Left cardiac atrium (tissue), 4 donors: ENCODE measurements around the gene HOXC4. TPM values are rescaled to one million over a fixed set of nuclear protein-coding genes. Genes with fewer than 3 reads are reported as not detected.
A peak's percentile ranks its signal among the peaks of the same experiment; 100 is the strongest.

Experiments used
- ATAC-seq, 2 donors: fragments of 200-7000 bp; cut with Tn5 transposase; one replicate each; pipeline ENCODE4 v1.9.1; 2020; ENCODE audit warnings: mild to moderate bottlenecking in 2 of 2, moderate library complexity in 2 of 2
- DNase-seq: peaks from one replicate; pipeline ENCODE4 v3.0.0-alpha.2; 2020
- intact Hi-C, 2 donors: fragments of 100-400 bp; cut with DNase I; formaldehyde crosslinking; loops; one replicate each; pipeline versions ENCODE4 v1.14.1 to v1.15.1; 2022 to 2023
- total RNA-seq, 2 donors: library from RNA; stranded (reverse); fragmentation: NEBNext Ultra II Directional; extraction: Animal tissue kit (Norgen Biotek cat#: 25700); gene quantifications; one replicate each; pipeline ENCODE4 v1.2.1, GENCODE V29; 2021
- donor health status: DM: no; HTN: yes; CAD: no.
- donor health status: DM: no; HTN: yes; CAD: no; lungs with severe emphysema.
- donor health status: DM: yes; HTN: yes; CAD: no.
- donor health status: Dilated cardiomyopathy.

HOXC4 gene
- total RNA-seq, 2 donors from 2014 or later: 0.16 to 0.35 TPM

- DNase-seq (no peak), ATAC-seq (no peak)
- intact Hi-C loops: no loop called here
Observed at GRCh38 chr12:54048406-54049093, 5.1 kb upstream of the HOXC4 start.

GRCh38 chr12:54049108-54049507 lies 4.5 kb upstream of the HOXC4 start:
- intact Hi-C loops: no loop called here
- no peak for DNase-seq
- ATAC-seq: no peak

DNA sequence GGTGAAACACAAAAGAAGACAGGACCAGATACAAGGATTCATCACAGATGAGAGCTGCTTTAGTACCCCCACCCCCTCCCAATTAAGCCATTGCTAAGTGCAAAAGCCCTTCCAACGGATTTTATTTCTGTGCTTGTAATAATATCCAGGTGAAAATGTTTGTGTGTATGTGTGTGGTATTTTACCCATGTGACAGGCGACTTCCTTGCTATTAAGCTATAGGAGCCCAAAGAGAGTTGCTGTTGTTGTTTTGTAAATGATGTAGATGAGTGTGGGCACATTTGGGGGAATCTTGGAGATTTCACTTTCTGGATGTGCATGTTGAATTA lies 3.2 kb upstream of the HOXC4 start:
- no peak for ATAC-seq
- intact Hi-C loops: no loop called here

DNA sequence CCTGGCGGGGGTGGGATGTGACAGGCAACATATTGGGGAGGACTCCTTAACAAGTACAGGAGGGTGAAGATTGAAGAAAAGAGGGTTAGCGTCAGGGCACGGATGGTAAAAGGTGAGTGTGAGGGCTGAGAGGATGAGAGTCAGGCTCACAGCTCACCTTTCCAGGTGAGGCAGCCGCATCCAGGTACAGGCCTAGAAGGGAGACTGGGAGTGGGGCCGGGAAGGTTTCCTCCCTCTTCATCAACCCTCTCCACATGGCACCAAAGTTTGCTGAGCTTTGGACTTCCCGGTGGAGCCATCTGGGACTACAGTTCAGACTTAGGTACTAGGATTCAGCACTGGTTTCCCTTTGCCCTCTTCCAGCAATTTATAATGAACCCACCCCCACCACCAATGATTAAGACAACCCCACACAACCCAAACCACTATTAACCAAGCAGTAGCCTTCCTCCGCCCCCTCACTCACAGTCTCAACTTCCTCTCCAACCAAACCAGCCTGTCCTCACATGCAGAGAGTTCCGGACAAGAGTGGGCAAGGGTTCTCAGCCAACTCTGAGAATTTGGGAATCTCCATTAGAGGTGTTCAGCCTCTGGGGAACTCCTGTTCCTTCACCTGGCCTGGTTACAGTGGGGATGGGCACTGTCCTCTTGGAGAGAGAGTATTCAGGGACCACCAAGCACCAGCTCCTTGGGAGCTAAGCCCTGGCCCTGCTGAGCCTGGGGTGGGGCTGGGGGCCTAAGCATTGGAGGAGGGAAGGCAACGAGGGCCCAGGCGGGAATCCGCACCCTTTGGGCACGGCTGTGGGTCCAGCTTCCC lies 2.4 kb upstream of the HOXC4 start:
- no peak for ATAC-seq
- DNase-seq: no peak
- intact Hi-C loops: no loop called here

More for the DNA sequence above, 3.2 kb upstream of the HOXC4 start:
- no peak for DNase-seq

DNA sequence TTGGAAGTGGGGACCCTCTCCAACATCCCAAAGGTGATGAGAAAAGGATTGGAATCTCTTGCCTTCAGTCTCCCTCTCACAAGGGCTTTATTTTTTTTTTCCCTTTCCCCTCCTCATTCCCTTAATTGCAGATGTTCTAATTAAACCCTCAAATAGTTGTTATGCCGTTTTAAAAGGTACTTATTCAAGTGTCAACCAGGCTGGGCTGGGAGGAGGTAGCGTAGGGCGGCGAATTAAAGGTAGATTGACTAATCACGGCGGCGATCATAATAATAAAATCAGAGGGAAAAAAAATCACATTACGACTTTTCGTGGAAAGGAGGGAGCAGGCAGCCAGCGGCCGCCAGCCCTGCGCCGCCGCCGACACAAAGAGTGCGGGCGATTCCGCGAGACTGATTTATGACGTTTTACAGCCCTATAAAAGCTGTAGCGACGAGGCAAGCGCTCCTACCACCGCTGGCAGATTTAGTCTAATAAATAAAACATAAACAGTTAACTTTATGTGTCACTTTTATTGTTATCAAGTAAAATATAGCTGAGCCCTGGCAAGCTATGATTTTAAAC lies 1.7 kb upstream of the HOXC4 start:
- intact Hi-C loops: no loop called here
- ATAC-seq (no peak), DNase-seq (no peak)

- no peak for DNase-seq
- ATAC-seq: no peak
- intact Hi-C loops: no loop called here
Observed at GRCh38 chr12:54052438-54053002, 1.1 kb upstream of the HOXC4 start.

DNA sequence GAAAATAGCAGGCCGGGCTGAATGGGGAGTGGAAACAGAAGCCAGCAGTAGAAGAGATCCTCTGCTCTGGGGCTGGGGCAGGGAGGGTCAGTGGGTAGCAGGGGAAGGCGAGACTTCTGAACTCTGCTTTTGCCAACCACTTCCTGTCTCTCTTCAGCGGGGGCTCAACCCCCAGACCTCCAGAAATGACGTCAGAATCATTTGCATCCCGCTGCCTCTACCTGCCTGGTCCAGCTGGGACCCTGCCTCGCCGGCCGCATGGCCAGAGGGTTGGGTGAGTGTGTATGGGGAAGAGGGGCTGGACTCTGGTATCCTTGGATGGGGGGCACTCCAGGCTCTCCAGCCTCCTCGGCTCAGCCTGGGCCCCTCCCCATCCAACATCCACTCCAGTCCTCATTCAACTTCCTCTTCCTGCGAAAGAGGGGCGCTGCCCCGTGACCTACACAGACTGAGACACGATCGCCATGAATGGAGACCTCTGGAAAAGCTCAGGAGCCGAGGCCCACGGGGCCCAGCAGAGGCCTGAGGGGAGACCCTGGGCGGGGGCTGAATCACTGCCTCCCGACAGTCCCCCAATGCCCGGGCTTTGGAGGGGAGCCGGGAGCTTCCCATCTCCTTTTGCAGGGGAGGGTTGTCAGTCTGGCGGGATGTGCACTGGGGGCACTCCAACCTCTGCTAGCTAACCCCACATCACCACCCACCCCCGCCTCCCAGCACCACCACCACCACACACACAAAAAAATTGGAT lies 458 bp upstream of the HOXC4 start:
- ATAC-seq (peak; percentile 38 to 60), DNase-seq (no peak)
- intact Hi-C loops: no loop called here

DNA sequence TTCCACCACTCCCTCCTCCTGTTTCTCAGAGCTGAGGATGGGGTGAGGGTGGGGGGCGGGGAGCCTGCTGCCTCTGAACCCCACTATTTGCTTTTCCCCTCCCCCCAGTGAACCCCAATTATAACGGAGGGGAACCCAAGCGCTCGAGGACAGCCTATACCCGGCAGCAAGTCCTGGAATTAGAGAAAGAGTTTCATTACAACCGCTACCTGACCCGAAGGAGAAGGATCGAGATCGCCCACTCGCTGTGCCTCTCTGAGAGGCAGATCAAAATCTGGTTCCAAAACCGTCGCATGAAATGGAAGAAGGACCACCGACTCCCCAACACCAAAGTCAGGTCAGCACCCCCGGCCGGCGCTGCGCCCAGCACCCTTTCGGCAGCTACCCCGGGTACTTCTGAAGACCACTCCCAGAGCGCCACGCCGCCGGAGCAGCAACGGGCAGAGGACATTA lies 1.1 kb downstream of the HOXC4 start:
- intact Hi-C loops: no loop called here
- no peak for ATAC-seq
- DNase-seq: no peak

DNA sequence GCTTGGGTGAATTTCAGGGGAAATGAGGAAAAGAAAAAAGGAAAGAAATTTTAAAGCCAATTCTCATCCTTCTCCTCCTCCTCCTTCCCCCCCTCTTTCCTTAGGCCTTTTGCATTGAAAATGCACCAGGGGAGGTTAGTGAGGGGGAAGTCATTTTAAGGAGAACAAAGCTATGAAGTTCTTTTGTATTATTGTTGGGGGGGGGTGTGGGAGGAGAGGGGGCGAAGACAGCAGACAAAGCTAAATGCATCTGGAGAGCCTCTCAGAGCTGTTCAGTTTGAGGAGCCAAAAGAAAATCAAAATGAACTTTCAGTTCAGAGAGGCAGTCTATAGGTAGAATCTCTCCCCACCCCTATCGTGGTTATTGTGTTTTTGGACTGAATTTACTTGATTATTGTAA lies 1.9 kb downstream of the HOXC4 start:
- intact Hi-C loops: no loop called here
- DNase-seq (no peak), ATAC-seq (no peak)

- DNase-seq (no peak), ATAC-seq (no peak)
- intact Hi-C loops: no loop called here
Observed at GRCh38 chr12:54056110-54056509, 2.5 kb downstream of the HOXC4 start.

DNA sequence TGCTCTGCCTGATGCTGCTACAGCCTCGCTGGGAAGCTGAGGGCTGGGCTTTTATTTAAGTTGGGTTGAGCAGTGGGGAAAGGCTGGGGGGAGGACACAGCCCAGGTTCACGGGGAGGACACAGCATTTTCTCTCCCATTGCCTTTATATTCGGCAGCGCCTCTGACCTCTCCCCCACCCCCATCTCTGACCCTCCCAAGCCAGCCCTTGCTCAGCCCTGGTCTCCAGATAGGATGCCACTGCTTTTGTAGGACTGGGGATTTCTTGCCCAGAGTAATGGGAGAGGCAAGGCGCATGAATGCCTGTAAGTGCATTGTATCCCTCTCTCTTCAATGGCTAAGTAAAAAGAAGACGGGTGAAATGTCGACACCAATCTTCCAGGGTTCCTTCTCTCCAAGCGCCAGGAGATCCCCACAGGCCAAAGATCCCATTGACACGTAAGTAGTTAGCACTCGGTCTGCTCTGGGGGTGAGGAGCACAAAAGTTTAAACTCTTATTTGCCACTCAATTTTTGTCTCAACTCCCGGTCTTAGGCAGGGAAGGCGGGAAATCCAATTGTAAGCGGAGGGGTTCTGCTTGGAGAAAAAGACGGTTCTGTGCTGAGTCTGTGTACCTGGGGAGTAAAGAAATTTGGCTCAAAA lies 4.6 kb downstream of the HOXC4 start:
- ATAC-seq (no peak), DNase-seq (no peak)
- intact Hi-C loops: no loop called here

DNA sequence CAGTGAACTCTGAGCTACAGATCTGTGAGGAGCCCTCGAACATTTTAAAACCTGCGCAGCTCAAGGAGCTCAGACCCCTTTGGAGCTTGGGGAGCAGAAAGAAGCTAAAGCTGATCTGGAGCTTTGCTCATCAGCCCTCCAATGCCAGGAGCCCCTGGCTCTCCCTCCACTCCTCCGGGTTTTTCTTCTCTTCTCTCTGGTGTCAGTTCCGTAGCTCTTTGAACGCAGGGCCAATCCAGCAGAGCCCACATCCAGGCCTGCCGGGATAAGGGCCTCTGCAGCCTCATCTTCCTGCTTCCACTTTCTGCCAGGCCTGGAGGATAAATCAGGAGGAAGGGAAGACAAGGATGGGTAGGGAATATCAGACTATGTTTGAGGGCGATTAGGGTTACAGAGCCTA lies 6.0 kb downstream of the HOXC4 start:
- no peak for DNase-seq
- intact Hi-C loops: no loop called here

GRCh38 chr12:54060174-54060974 lies 6.7 kb downstream of the HOXC4 start:
- DNase-seq (no peak), ATAC-seq (no peak)
- intact Hi-C loops: no loop called here

More for the DNA sequence above, 6.0 kb downstream of the HOXC4 start:
- ATAC-seq: no peak

- DNase-seq (no peak), ATAC-seq (no peak)
- intact Hi-C loops: no loop called here
Observed at GRCh38 chr12:54060975-54061778, 7.5 kb downstream of the HOXC4 start.

DNA sequence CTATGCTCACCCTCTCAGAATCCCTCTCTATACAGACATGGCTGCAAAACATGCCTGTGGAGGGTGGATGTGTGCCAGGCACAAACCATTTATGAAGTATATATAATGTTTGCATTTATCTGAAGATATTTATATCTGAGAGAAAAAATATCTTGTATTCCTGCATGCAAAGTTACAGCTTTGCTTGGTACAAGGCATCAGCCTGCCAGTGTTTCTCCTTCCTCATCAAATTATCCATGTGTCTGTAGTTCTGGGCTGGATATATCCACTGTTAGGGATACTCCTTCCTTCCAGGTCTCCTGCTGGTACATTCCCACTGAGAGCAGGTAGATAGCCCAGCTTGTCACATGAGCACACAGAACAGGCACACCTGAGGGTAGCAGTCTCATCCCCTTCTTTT lies 12.0 kb downstream of the HOXC4 start:
- intact Hi-C loops: no loop called here
- ATAC-seq: no peak
- no peak for DNase-seq

- ATAC-seq (no peak), DNase-seq (no peak)
- intact Hi-C loops: no loop called here
Observed at GRCh38 chr12:54066408-54066807, 12.8 kb downstream of the HOXC4 start.

GRCh38 chr12:54068418-54069070 lies 14.9 kb downstream of the HOXC4 start:
- intact Hi-C loops: no loop called here
- DNase-seq (no peak), ATAC-seq (no peak)
